Lower leg skin (tissue), 3 donors: ENCODE data around the gene OTUD5.

ENCODE experiments used
- POLR2A ChIP-seq, 2 donors: fragments of 450-650 bp; IDR thresholded peaks; one replicate each; pipeline ENCODE4 v1.6.1; 2016 to 2017; ENCODE audit warnings: antibody characterized with exemption in 2 of 2, mild to moderate bottlenecking in 1 of 2, moderate library complexity in 1 of 2
- TF ChIP-seq, protein P1 (sequence below), 3 donors: fragments of 450-650 bp; IDR thresholded peaks; one replicate each; pipeline ENCODE4 v1.5.1; 2016; ENCODE audit warnings: antibody characterized with exemption in 3 of 3, mild to moderate bottlenecking in 3 of 3, moderate library complexity in 2 of 3

DNA sequence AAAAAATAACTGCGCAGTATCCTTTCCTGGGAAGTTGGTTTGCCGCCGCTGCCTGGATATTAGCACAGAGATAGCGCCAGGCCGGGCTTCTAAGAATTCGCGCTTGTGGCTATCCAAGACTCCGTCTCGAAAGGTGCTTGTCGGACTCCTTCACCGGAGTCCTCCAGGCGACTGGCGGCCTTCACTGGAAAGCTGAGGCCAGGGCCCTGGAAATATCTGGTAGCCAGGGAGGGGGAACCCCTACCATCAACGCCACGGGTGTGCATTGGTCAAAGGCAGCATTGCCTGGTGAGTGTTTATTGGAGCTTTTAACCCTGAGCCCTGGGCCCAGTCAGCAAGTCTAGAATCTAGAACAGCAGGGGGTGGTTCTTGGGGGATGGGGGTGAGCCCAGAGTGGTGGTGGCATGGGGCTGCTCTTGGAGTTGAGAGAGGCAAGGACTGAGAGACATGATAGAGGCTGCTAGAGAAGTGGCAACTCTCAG, 38.0 kb downstream of the OTUD5 start:
- TF ChIP-seq, protein P1, sequence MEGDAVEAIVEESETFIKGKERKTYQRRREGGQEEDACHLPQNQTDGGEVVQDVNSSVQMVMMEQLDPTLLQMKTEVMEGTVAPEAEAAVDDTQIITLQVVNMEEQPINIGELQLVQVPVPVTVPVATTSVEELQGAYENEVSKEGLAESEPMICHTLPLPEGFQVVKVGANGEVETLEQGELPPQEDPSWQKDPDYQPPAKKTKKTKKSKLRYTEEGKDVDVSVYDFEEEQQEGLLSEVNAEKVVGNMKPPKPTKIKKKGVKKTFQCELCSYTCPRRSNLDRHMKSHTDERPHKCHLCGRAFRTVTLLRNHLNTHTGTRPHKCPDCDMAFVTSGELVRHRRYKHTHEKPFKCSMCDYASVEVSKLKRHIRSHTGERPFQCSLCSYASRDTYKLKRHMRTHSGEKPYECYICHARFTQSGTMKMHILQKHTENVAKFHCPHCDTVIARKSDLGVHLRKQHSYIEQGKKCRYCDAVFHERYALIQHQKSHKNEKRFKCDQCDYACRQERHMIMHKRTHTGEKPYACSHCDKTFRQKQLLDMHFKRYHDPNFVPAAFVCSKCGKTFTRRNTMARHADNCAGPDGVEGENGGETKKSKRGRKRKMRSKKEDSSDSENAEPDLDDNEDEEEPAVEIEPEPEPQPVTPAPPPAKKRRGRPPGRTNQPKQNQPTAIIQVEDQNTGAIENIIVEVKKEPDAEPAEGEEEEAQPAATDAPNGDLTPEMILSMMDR (IDR thresholded peaks at IDR 0.05): no peak
- TF ChIP-seq POLR2A (IDR thresholded peaks at IDR 0.05): no peak
